ENCODE measurements around the gene KANK2.

The KANK2 gene

GRCh38 chr19:11181488-11181887 is 15.9 kb downstream of the KANK2 start:
- TF ChIP-seq SIN3A (IDR thresholded peaks at IDR 0.05; ENCODE audit: borderline replicate concordance, insufficient read depth, low read length) (no peak), REST (IDR thresholded peaks at IDR 0.05; ENCODE audit: insufficient read depth in 1 of 2, low read depth in 2 of 2, low read length in 2 of 2) (no peak), TAF1 (IDR thresholded peaks at IDR 0.05; ENCODE audit: borderline replicate concordance, insufficient read depth, low read length) (no peak), FOXP2 (optimal IDR thresholded peaks at IDR 0.05; ENCODE audit: borderline replicate concordance, extremely low read depth, extremely low read length, insufficient read depth) (no peak), POLR2AphosphoS5 (IDR thresholded peaks at IDR 0.05; ENCODE audit: low read depth, low read length) (no peak)

- TF ChIP-seq REST (IDR thresholded peaks at IDR 0.05; ENCODE audit: insufficient read depth in 1 of 2, low read depth in 2 of 2, low read length in 2 of 2) (no peak), POLR2AphosphoS5 (IDR thresholded peaks at IDR 0.05; ENCODE audit: low read depth, low read length) (no peak), SIN3A (IDR thresholded peaks at IDR 0.05; ENCODE audit: borderline replicate concordance, insufficient read depth, low read length) (no peak), TAF1 (IDR thresholded peaks at IDR 0.05; ENCODE audit: borderline replicate concordance, insufficient read depth, low read length) (no peak)
These were observed 17.0 kb downstream of the KANK2 start for GRCh38 chr19:11180346-11180745.

- TF ChIP-seq SIN3A (IDR thresholded peaks at IDR 0.05; ENCODE audit: borderline replicate concordance, insufficient read depth, low read length): no peak
- no peak for TF ChIP-seq REST (IDR thresholded peaks at IDR 0.05; ENCODE audit: insufficient read depth in 1 of 2, low read depth in 2 of 2, low read length in 2 of 2)
- TF ChIP-seq POLR2AphosphoS5 (IDR thresholded peaks at IDR 0.05; ENCODE audit: low read depth, low read length): no peak
- no peak for TF ChIP-seq TAF1 (IDR thresholded peaks at IDR 0.05; ENCODE audit: borderline replicate concordance, insufficient read depth, low read length)
- TF ChIP-seq FOXP2 (optimal IDR thresholded peaks at IDR 0.05; ENCODE audit: borderline replicate concordance, extremely low read depth, extremely low read length, insufficient read depth): no peak
These were observed 17.5 kb downstream of the KANK2 start for GRCh38 chr19:11179716-11180297.

- no peak for TF ChIP-seq SIN3A (IDR thresholded peaks at IDR 0.05; ENCODE audit: borderline replicate concordance, insufficient read depth, low read length)
- no peak for TF ChIP-seq TAF1 (IDR thresholded peaks at IDR 0.05; ENCODE audit: borderline replicate concordance, insufficient read depth, low read length)
- no peak for TF ChIP-seq REST (IDR thresholded peaks at IDR 0.05; ENCODE audit: insufficient read depth in 1 of 2, low read depth in 2 of 2, low read length in 2 of 2)
- TF ChIP-seq FOXP2 (optimal IDR thresholded peaks at IDR 0.05; ENCODE audit: borderline replicate concordance, extremely low read depth, extremely low read length, insufficient read depth): no peak
- TF ChIP-seq POLR2AphosphoS5 (IDR thresholded peaks at IDR 0.05; ENCODE audit: low read depth, low read length): no peak
These were observed 19.8 kb downstream of the KANK2 start for GRCh38 chr19:11177592-11177991.
